ENCODE measurements around the gene CSNK2A3. TPM values are rescaled to one million over a fixed set of nuclear protein-coding genes. Genes with fewer than 3 reads are reported as not detected.

CSNK2A3 gene
- total RNA-seq, 1 donor from 2014 or later: 2.7 TPM

- Mint-ChIP-seq H3K27me3 (ENCODE audit: low read depth, unreplicated experiment) (peaks cover 52% of the 10 kb centered on the region), H3K9me3 (ENCODE audit: unreplicated experiment) (no peaks in the 10 kb centered on the region), H3K36me3 (ENCODE audit: low read depth, unreplicated experiment) (peaks cover 8% of the 10 kb centered on the region), H3K4me1 (ENCODE audit: low read depth, unreplicated experiment) (peaks cover 10% of the 10 kb centered on the region), H3K27ac (ENCODE audit: unreplicated experiment) (no peak overlapping the region), H3K4me3 (ENCODE audit: unreplicated experiment) (no peak overlapping the region)
- Histone ChIP-seq H3K4me3 (ENCODE audit: insufficient read depth, low read depth, low read length) (no peak overlapping the region), H3K4me2 (ENCODE audit: low read length) (no peak overlapping the region), H2AFZ (ENCODE audit: low read depth, low read length) (no peak overlapping the region), H3K9ac (ENCODE audit: low read length) (no peak overlapping the region), H3K36me3 (ENCODE audit: insufficient read depth, low read length) (no peaks in the 10 kb centered on the region), H3K4me1 (ENCODE audit: insufficient read depth, low read length) (no peaks in the 10 kb centered on the region), H3K9me3 (ENCODE audit: insufficient read depth, low read depth, low read length) (no peaks in the 10 kb centered on the region), H4K20me1 (ENCODE audit: insufficient read depth, low read length) (no peaks in the 10 kb centered on the region), H3K27me3 (ENCODE audit: insufficient read depth, low read length) (peaks cover 19% of the 10 kb centered on the region), H3K27ac (ENCODE audit: low read depth, low read length) (no peak overlapping the region), H3K79me2 (ENCODE audit: insufficient read depth, low read length) (no peaks in the 10 kb centered on the region)
- no peak for FAIRE-seq
- no peak for DNase-seq (ENCODE audit: low read depth)
- TF ChIP-seq CTCF (IDR thresholded peaks at IDR 0.05; ENCODE audit: insufficient read depth, low read depth, low read length): no peak
- no peak for TF ChIP-seq EZH2 (IDR thresholded peaks at IDR 0.05; ENCODE audit: insufficient read depth, low read length)
Measured at GRCh38 chr11:11374358-11375148, 21.5 kb upstream of the CSNK2A3 start.

GRCh38 chr11:11373934-11374333, 20.9 kb upstream of the CSNK2A3 start:
- Histone ChIP-seq H4K20me1 (ENCODE audit: insufficient read depth, low read length) (no peaks in the 10 kb centered on the region), H3K27me3 (ENCODE audit: insufficient read depth, low read length) (peaks cover 21% of the 10 kb centered on the region), H3K9ac (ENCODE audit: low read length) (no peak overlapping the region), H3K4me3 (ENCODE audit: insufficient read depth, low read depth, low read length) (no peak overlapping the region), H3K4me2 (ENCODE audit: low read length) (no peak overlapping the region), H2AFZ (ENCODE audit: low read depth, low read length) (no peak overlapping the region), H3K9me3 (ENCODE audit: insufficient read depth, low read depth, low read length) (no peaks in the 10 kb centered on the region), H3K79me2 (ENCODE audit: insufficient read depth, low read length) (no peaks in the 10 kb centered on the region), H3K4me1 (ENCODE audit: insufficient read depth, low read length) (no peaks in the 10 kb centered on the region), H3K27ac (ENCODE audit: low read depth, low read length) (no peak overlapping the region), H3K36me3 (ENCODE audit: insufficient read depth, low read length) (no peaks in the 10 kb centered on the region)
- FAIRE-seq: no peak
- H3K27me3 Mint-ChIP-seq (ENCODE audit: low read depth, unreplicated experiment): peaks cover 50% of the 10 kb centered on the region
- H3K4me3 Mint-ChIP-seq (ENCODE audit: unreplicated experiment): no peak overlapping the region
- peaks cover 8% of the 10 kb centered on the region for H3K36me3 Mint-ChIP-seq (ENCODE audit: low read depth, unreplicated experiment)
- peaks cover 10% of the 10 kb centered on the region for H3K4me1 Mint-ChIP-seq (ENCODE audit: low read depth, unreplicated experiment)
- TF ChIP-seq CTCF (IDR thresholded peaks at IDR 0.05; ENCODE audit: insufficient read depth, low read depth, low read length): no peak
- no peak for TF ChIP-seq EZH2 (IDR thresholded peaks at IDR 0.05; ENCODE audit: insufficient read depth, low read length)
- no peak overlapping the region for H3K27ac Mint-ChIP-seq (ENCODE audit: unreplicated experiment)
- no peaks in the 10 kb centered on the region for H3K9me3 Mint-ChIP-seq (ENCODE audit: unreplicated experiment)
- no peak for DNase-seq (ENCODE audit: low read depth)

- Mint-ChIP-seq H3K36me3 (ENCODE audit: low read depth, unreplicated experiment) (peaks cover 8% of the 10 kb centered on the region), H3K4me1 (ENCODE audit: low read depth, unreplicated experiment) (peaks cover 10% of the 10 kb centered on the region), H3K27me3 (ENCODE audit: low read depth, unreplicated experiment) (peaks cover 36% of the 10 kb centered on the region), H3K4me3 (ENCODE audit: unreplicated experiment) (no peak overlapping the region), H3K27ac (ENCODE audit: unreplicated experiment) (no peak overlapping the region), H3K9me3 (ENCODE audit: unreplicated experiment) (peaks cover 5% of the 10 kb centered on the region)
- FAIRE-seq (no peak), DNase-seq (ENCODE audit: low read depth) (no peak)
- Histone ChIP-seq H2AFZ (ENCODE audit: low read depth, low read length) (no peak overlapping the region), H3K4me2 (ENCODE audit: low read length) (no peak overlapping the region), H3K9ac (ENCODE audit: low read length) (no peak overlapping the region), H3K36me3 (ENCODE audit: insufficient read depth, low read length) (no peaks in the 10 kb centered on the region), H3K27me3 (ENCODE audit: insufficient read depth, low read length) (peaks cover 16% of the 10 kb centered on the region), H3K9me3 (ENCODE audit: insufficient read depth, low read depth, low read length) (no peaks in the 10 kb centered on the region), H4K20me1 (ENCODE audit: insufficient read depth, low read length) (no peaks in the 10 kb centered on the region), H3K27ac (ENCODE audit: low read depth, low read length) (no peak overlapping the region), H3K4me3 (ENCODE audit: insufficient read depth, low read depth, low read length) (no peak overlapping the region), H3K79me2 (ENCODE audit: insufficient read depth, low read length) (no peaks in the 10 kb centered on the region), H3K4me1 (ENCODE audit: insufficient read depth, low read length) (no peaks in the 10 kb centered on the region)
- TF ChIP-seq CTCF (IDR thresholded peaks at IDR 0.05; ENCODE audit: insufficient read depth, low read depth, low read length) (no peak), EZH2 (IDR thresholded peaks at IDR 0.05; ENCODE audit: insufficient read depth, low read length) (no peak)
Measured at GRCh38 chr11:11372461-11372860, 19.4 kb upstream of the CSNK2A3 start.

Data from astrocyte (in vitro differentiated cells and primary cell).